Common myeloid progenitor, CD34-positive (primary cell): ENCODE measurements around the gene PIGO.

Experiments used
- CTCF ChIA-PET: fragments of 350-600 bp; sonication (Branson Sonifier 250); formaldehyde crosslinking; loops from one replicate; lab custom pipeline; 2021; ENCODE audit warnings: antibody characterized with exemption; lab: Charles Lee
- POLR2A ChIA-PET: fragments of 350-600 bp; sonication (Branson Sonifier 250); formaldehyde crosslinking; loops from one replicate; lab custom pipeline; 2021; ENCODE audit warnings: antibody characterized with exemption; lab: Charles Lee
- DNase-seq, 3 donors: peaks; one replicate each; pipeline versions ENCODE4 v3.0.0 to v3.0.0-alpha.2; 2013
- H3K27ac ChIP-seq, 2 experiments: 1 replicate in 1 of 2; 2 replicates in 1 of 2; pipeline ENCODE4 v1.7.0; 2013; ENCODE audit warnings: inconsistent platforms in 2 of 2, low read length in 2 of 2, mild to moderate bottlenecking in 2 of 2, low read depth in 1 of 2, moderate library complexity in 1 of 2; ENCODE audit not compliant: severe bottlenecking in 2 of 2, insufficient read depth in 1 of 2, poor library complexity in 1 of 2
- H3K27me3 ChIP-seq, 5 experiments: replicated peaks in 2 of 5; 1 replicate in 3 of 5; 2 replicates in 2 of 5; pipeline versions ENCODE4 v1.6.1 to v1.7.0; 2013; ENCODE audit warnings: low read length in 4 of 5, mild to moderate bottlenecking in 2 of 5, moderate library complexity in 2 of 5, inconsistent platforms in 1 of 5; ENCODE audit not compliant: insufficient read depth in 5 of 5, control insufficient read depth in 4 of 5
- H3K36me3 ChIP-seq, 4 experiments: 1 replicate in 2 of 4; 2 replicates in 2 of 4; pipeline versions ENCODE4 v1.6.1 to v1.7.0; 2013; ENCODE audit warnings: low read length in 3 of 4, control low read depth in 1 of 4, mild to moderate bottlenecking in 1 of 4; ENCODE audit not compliant: control insufficient read depth in 4 of 4, insufficient read depth in 4 of 4
- H3K4me1 ChIP-seq, 4 experiments: 1 replicate in 3 of 4; 2 replicates in 1 of 4; pipeline versions ENCODE4 v1.6.1 to v1.7.1; 2013; ENCODE audit warnings: low read length in 3 of 4, mild to moderate bottlenecking in 3 of 4, control low read depth in 1 of 4, inconsistent platforms in 1 of 4, moderate library complexity in 1 of 4; ENCODE audit not compliant: control insufficient read depth in 4 of 4, insufficient read depth in 4 of 4; ENCODE audit errors: control extremely low read depth in 1 of 4
- H3K4me3 ChIP-seq, 7 experiments: 1 replicate in 4 of 7; 2 replicates in 3 of 7; pipeline versions ENCODE4 v1.5.1 to v1.7.0; 2013; ENCODE audit warnings: mild to moderate bottlenecking in 7 of 7, low read length in 6 of 7, moderate library complexity in 6 of 7, inconsistent platforms in 2 of 7, low read depth in 2 of 7, control low read depth in 1 of 7; ENCODE audit not compliant: insufficient read depth in 4 of 7, control insufficient read depth in 1 of 7; ENCODE audit errors: extremely low read depth in 1 of 7
- H3K9me3 ChIP-seq, 5 experiments: 1 replicate in 4 of 5; 2 replicates in 1 of 5; pipeline versions ENCODE4 v1.6.1 to v1.7.1; 2013; ENCODE audit warnings: low read length in 4 of 5, mild to moderate bottlenecking in 2 of 5, inconsistent platforms in 1 of 5, low read depth in 1 of 5, moderate library complexity in 1 of 5; ENCODE audit not compliant: control insufficient read depth in 4 of 5, insufficient read depth in 2 of 5; ENCODE audit errors: control extremely low read depth in 1 of 5
- WGBS: methylation state at CpG from one replicate; pipeline ENCODE4 v1.1.5; 2013; ENCODE audit not compliant: insufficient coverage; 5-methylcytosine and 5-hydroxymethylcytosine counted together

Gene PIGO

DNA sequence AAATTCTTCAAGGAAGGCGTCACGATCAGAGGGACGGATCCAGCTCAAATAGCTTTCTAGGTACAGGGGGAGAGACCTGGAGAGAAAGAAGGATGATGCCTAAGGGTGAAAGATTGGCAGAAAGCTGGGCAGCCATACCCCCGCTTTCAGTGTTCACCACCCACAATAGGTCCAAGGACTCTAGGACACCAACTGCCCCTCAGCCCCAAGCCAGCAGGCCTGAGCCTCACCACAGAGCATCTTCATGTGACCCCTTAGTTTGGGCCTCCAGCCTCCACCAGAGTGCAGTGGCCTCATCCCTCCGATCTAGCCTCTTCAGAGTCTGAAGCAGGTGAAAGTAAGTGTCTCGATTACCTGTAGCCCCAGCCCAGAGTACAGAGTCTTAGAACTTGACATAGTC lies 22.2 kb downstream of the PIGO start:
- H3K36me3 ChIP-seq, result peaks cover 7 to 65% (median 24%) of the 10 kb centered on the region in 4 experiments
- no peak overlapping the region for H3K4me3 ChIP-seq
- 98% methylated on average over 6 of the region's 6 CpGs for WGBS
- H3K27ac ChIP-seq, result no peak overlapping the region
- ChIA-PET CTCF (no interaction called here), POLR2A (no interaction called here)
- H3K9me3 ChIP-seq, result no peaks in the 10 kb centered on the region
- DNase-seq, result no peak
- H3K27me3 ChIP-seq, result no peaks in the 10 kb centered on the region
- H3K4me1 ChIP-seq, result peaks cover 22 to 42% (median 39%) of the 10 kb centered on the region in 4 experiments

DNA sequence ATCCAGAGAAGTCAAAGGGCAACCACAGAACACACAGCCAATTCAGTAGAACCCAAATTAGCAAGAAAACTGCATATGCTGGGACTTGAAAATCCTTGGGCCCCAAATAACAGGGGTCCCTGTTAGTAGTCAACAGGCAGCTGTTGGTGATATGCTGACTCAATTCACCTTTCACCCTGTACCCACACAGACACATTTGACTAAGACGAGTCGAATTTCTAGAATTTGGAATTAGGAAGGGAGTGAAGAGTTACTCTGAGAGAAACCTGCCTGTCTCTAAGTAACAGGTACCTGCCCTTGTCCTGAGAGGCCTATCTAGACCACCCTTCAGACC lies 23.1 kb downstream of the PIGO start:
- peaks cover 20 to 41% (median 30%) of the 10 kb centered on the region in 4 experiments for H3K4me1 ChIP-seq
- no peak for DNase-seq
- no CpG with 5 or more reads among the region's 2 CpGs for WGBS
- POLR2A ChIA-PET, result no interaction called here
- peaks cover 9 to 71% (median 25%) of the 10 kb centered on the region in 4 experiments for H3K36me3 ChIP-seq
- H3K9me3 ChIP-seq, result no peaks in the 10 kb centered on the region
- H3K27me3 ChIP-seq, result no peaks in the 10 kb centered on the region
- CTCF ChIA-PET, result no interaction called here
- H3K27ac ChIP-seq, result peak overlapping the region; percentile 98 to 99
- H3K4me3 ChIP-seq, result peak overlapping the region in 4 of 7 experiments; percentile 83 to 97 (median 91)

DNA sequence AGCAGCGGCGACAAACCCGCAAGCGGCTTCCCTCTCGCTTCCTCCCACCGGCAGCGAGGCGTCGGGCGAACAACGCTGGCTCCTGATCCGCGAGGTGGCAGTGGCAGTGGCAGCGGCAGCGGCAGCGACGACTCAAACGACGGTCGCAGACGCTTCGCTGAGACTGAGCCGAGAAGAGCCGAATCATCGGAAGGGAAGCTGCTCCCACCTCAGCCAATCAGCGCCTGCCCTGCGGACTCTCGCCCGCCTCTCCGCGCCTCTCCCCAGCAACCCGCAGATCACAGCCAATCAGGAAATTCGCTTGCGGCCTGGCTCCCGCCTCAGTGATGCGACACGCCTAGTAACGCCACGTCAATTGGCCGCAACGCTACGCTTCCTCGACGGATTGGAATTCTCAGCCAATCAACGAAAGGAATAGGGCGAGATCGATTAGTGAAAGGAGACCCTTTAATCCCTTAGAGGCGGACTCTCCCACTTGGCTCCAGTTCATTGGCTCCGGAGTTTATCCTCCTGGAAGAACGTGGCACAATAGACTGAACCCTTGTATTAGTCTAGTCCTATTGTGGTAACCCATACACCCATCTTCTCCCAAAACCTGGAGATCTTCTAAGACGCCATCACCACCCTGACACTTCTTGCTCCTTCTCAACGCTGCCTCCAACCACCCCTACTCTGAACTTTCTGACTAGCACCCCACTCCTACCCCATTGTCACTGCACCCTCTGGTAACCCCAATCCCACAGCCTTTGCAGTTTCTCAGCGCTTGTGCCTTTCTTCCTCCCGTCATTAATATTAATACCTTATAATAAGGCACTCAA lies 23.7 kb downstream of the PIGO start, which contains the start of gene VCP:
VCP (minus strand) TSS at position 165 of the 818 bp plus-strand sequence. CDS start 272 bp downstream, outside the sequence.
- Histone ChIP-seq H3K4me1 (peaks cover 20 to 38% (median 25%) of the 10 kb centered on the region in 4 experiments), H3K36me3 (peaks cover 11 to 73% (median 31%) of the 10 kb centered on the region in 4 experiments), H3K9me3 (no peaks in the 10 kb centered on the region), H3K4me3 (peak within 1 kb of the TSS; percentile 83 to 98 (median 92)), H3K27ac (peak within 1 kb of the TSS; percentile 98 to 99), H3K27me3 (no peaks in the 10 kb centered on the region)
- 2% methylated on average over 45 of the region's 54 CpGs for WGBS
- POLR2A ChIA-PET, result interaction anchor here (0.8 to 2.5 kb wide), 10 partner anchors 8 to 655 kb away, joined by 3 to 10 read pairs (median 4); partner anchors contain the start of genes FANCG and STOML2
- DNase-seq, result peak; percentile 98 to 99 (median 99)
- CTCF ChIA-PET, result interaction anchor here (1.0 to 4.1 kb wide), 7 partner anchors 8 to 43 kb away, joined by 3 to 27 read pairs (median 7); partner anchors contain the start of genes ATOSB, FANCG and PIGO

DNA sequence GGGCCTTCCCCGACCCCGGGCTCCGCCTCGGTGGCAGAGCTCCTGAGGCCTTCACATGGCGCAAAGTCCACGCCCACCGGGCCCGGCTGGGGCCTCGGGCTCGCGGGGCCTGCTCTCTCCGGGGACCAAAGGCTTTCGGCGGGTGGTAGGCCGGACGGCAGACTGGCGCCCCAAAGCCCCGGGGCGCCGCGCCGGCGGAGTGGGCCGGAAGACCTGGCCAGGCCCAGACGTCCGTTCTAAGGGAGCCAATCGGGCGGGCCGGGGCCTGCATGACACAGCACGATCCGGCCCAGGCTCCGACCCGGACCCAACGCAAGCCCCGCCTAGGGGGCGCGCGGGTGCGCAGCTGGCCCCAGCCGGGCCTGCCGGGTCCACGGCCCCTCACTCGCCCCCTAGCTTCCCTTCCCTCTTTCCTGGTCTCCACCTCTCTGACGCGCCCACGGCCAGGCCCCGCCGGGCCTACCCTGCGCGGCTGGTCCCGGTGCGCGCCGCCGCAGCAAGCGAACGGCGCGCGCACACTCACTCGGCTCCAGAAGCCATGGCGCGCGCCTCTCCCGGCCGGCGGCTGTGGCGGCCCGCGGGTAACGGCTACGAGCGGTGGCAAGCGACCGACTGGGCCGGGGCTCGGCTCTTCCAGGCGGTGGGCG lies 24.5 kb downstream of the PIGO start:
- CTCF ChIA-PET, result interaction anchor here (1.0 to 4.1 kb wide), 9 partner anchors 9 to 44 kb away, joined by 3 to 27 read pairs (median 6); partner anchors contain the start of genes ATOSB, FANCG and PIGO
- Histone ChIP-seq H3K4me3 (peak overlapping the region; percentile 83 to 98 (median 92)), H3K27me3 (no peaks in the 10 kb centered on the region), H3K36me3 (peaks cover 14 to 73% (median 37%) of the 10 kb centered on the region in 4 experiments), H3K27ac (peak overlapping the region; percentile 98 to 99), H3K4me1 (peaks cover 20 to 38% (median 25%) of the 10 kb centered on the region in 4 experiments), H3K9me3 (no peaks in the 10 kb centered on the region)
- WGBS, result 0% methylated on average over 50 of the region's 79 CpGs
- POLR2A ChIA-PET, result interaction anchor here (0.8 to 2.5 kb wide), 12 partner anchors 9 to 656 kb away, joined by 3 to 10 read pairs (median 4); partner anchors contain the start of genes FANCG and STOML2
- DNase-seq, result peak; percentile 93 to 96 (median 95)

DNA sequence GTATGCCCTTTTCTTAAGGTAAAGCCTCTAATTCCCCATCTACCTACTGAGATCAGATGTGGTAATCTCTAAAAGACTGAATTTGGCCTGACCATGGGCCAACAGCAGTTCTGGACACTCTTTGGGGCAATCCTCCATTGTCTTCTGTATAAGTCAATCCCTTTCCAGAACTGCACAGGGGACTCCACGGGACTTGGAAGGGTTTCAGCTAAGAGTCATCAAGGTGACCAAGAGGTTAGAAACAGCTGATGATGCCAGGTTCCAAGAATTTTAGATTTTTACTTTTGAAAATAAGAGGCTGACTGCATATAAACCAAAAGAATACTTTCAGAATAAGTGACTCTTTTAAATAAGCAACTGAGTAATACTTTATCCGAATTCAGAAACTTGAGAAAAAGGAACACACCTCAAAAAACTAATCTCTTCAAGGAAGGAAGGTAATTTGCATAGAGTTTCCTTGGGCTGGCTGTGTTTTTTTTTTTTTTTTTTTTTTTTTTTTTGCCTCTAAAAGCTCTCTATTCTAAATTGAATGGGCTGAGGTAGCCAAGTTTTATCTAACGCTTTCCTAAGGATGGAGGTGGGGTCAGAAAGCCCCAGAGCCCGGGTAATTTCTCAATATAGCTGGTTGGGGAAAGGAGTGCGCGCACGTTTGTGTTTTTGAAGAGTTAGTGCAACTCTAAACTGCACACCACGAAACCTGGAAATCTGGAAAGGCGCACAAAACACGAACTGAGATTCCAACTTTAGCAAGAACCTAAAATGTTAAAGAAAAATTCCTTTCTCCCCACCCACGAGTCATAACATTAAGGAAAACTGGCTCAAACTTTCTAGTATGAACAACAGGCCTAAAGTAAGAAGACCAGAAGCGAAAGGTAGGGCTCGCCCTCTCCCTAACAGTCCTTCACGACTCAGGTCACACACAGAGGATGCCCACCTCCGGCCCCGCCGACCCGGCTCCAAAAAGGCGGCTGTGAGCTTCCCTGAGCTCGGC lies 25.3 kb downstream of the PIGO start:
- ChIA-PET POLR2A (interaction anchor here (0.9 to 2.5 kb wide), 10 partner anchors 9 to 657 kb away, joined by 3 to 10 read pairs (median 6); partner anchors contain the start of genes FANCG and STOML2), CTCF (interaction anchor here (0.8 to 4.1 kb wide), 12 partner anchors 8 to 614 kb away, joined by 3 to 27 read pairs (median 6); partner anchors contain the start of genes FANCG and PIGO)
- Histone ChIP-seq H3K9me3 (no peaks in the 10 kb centered on the region), H3K4me3 (peak overlapping the region; percentile 83 to 98 (median 92)), H3K27me3 (no peaks in the 10 kb centered on the region), H3K4me1 (peaks cover 20 to 38% (median 25%) of the 10 kb centered on the region in 4 experiments), H3K27ac (peak overlapping the region; percentile 98 to 99), H3K36me3 (peaks cover 19 to 70% (median 40%) of the 10 kb centered on the region in 4 experiments)
- no peak for DNase-seq
- WGBS, result under 1% methylated on average over 14 of the region's 20 CpGs

DNA sequence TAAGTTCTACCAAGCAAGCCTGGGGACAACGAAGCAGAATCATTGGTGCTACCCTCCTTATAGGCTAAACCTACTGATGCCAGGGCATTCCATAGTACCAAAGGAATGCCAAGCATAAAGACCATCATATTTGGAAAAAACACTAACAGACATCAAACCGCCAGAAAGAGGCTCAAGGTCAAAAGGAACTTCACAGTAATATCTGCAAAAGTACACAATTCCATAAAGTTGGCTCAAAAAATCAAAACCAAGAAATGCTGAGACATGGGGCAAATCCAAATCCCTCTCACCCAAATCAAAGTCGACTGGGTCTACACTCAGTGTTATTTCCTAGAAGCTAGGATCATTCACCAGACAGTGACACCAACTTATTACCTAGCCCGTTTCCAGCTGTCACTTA lies 27.4 kb downstream of the PIGO start:
- ChIA-PET POLR2A (interaction anchor here (0.6 to 1.1 kb wide), 2 partner anchors 12 to 14 kb away, joined by 3 read pairs; no protein-coding TSS in a partner anchor), CTCF (interaction anchor here (0.9 to 4.1 kb wide), 8 partner anchors 10 to 48 kb away, joined by 3 to 21 read pairs (median 4); partner anchors contain the start of gene FANCG)
- peaks cover 20 to 38% (median 25%) of the 10 kb centered on the region in 4 experiments for H3K4me1 ChIP-seq
- H3K27ac ChIP-seq, result no peak overlapping the region
- no peaks in the 10 kb centered on the region for H3K27me3 ChIP-seq
- peak overlapping the region in 1 of 7 experiments; percentile 26 for H3K4me3 ChIP-seq
- H3K9me3 ChIP-seq, result no peaks in the 10 kb centered on the region
- no peak for DNase-seq
- 95% methylated on average over 3 of the region's 4 CpGs for WGBS
- H3K36me3 ChIP-seq, result peaks cover 26 to 66% (median 40%) of the 10 kb centered on the region in 4 experiments
